Measurements from ENCODE around the gene FIG4.
A peak's percentile ranks its signal among the peaks of the same experiment; 100 is the strongest.

The FIG4 gene

DNA sequence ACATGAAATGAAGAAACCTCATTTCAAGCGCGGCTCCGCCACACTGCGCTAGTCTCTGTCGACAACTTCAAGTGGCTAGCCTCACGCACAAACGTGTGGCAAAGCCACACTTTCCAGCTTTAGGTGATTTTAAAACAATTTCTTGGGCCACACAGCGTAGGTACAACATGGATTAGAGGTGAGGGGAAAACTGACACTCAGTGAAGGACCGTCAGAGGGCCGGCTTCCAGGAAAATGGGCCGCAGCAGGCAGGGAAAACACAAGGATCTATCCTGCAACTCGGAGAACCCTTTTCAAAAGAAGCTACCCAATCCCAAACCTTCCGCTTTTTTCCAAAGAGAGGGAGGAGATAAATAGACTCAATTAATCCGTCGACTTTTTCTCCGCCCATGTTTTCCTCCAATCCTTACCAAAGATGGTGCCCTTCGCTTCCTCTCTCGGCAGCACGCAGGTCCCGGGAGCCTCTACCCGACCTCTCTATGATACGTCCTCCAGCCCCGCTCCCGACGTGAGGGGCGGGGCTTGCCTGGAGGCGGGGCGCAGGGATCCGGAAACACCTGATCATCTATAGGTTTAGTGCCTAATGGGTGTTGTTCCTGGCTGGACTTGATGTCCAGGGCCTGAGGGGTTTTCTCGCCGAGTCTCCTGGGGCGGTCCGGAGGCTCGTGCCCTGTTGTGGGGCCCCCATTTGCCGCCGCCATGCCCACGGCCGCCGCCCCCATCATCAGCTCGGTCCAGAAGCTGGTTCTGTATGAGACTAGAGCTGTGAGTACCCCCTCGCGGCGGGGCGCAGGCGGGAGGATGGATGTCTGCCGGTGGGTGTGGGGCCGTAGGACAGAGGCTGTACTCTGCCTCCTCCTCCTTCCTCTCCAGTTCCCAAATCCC is at the start of gene FIG4, which contains the start of gene AK9:
Gene FIG4 (plus strand): TSS at position 560 of the 885 bp plus-strand sequence. CDS start 140 bp downstream, at position 700.
Gene AK9 (minus strand): TSS at position 466 of the 885 bp plus-strand sequence. CDS start 15,457 bp downstream, outside the sequence.
- DNase-seq (ENCODE audit: low read depth): no peak
- TF ChIP-seq, protein P1, sequence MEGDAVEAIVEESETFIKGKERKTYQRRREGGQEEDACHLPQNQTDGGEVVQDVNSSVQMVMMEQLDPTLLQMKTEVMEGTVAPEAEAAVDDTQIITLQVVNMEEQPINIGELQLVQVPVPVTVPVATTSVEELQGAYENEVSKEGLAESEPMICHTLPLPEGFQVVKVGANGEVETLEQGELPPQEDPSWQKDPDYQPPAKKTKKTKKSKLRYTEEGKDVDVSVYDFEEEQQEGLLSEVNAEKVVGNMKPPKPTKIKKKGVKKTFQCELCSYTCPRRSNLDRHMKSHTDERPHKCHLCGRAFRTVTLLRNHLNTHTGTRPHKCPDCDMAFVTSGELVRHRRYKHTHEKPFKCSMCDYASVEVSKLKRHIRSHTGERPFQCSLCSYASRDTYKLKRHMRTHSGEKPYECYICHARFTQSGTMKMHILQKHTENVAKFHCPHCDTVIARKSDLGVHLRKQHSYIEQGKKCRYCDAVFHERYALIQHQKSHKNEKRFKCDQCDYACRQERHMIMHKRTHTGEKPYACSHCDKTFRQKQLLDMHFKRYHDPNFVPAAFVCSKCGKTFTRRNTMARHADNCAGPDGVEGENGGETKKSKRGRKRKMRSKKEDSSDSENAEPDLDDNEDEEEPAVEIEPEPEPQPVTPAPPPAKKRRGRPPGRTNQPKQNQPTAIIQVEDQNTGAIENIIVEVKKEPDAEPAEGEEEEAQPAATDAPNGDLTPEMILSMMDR (IDR thresholded peaks at IDR 0.05; ENCODE audit: control insufficient read depth, insufficient read depth, low read depth, low read length, missing control alignments): peak; percentile 34
- H3K4me3 ChIP-seq (ENCODE audit: control insufficient read depth, low read depth, low read length): peak within 1 kb of the TSS; percentile 75

GRCh38 chr6:109644131-109644530 is 47.0 kb upstream of the FIG4 start:
- H3K4me3 ChIP-seq (ENCODE audit: control insufficient read depth, low read depth, low read length): no peak overlapping the region
- TF ChIP-seq, protein P1 (IDR thresholded peaks at IDR 0.05; ENCODE audit: control insufficient read depth, insufficient read depth, low read depth, low read length, missing control alignments): no peak
- no peak for DNase-seq (ENCODE audit: low read depth)

- TF ChIP-seq, protein P1 (IDR thresholded peaks at IDR 0.05; ENCODE audit: control insufficient read depth, insufficient read depth, low read depth, low read length, missing control alignments): no peak
- no peak overlapping the region for H3K4me3 ChIP-seq (ENCODE audit: control insufficient read depth, low read depth, low read length)
- DNase-seq (ENCODE audit: low read depth): no peak
These were observed 37.8 kb upstream of the FIG4 start for GRCh38 chr6:109653264-109653663.

DNA sequence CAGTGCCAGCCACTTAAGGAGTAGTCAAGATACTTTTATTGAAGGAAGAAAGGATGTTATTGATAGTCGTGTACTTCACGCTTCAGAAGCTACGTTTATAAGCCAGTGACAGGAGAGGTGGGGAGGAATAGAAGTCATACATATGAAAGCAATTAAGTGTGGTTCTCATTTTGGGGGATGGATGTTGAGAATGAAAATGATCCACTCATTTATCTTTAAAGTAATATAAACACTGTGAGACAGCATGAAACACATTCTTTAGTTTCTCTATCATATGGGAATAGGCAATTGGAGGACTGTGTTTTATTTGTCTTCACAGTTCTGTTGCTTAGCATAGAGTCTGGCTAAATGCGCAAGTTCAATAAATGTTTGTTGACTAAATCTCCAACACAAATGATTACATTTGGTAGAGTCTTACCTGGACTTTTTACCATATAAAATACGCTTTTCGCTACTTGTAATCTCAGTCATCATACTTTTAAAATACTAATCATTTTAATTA is 35.3 kb upstream of the FIG4 start:
- H3K4me3 ChIP-seq (ENCODE audit: control insufficient read depth, low read depth, low read length): no peak overlapping the region
- TF ChIP-seq, protein P1 (IDR thresholded peaks at IDR 0.05; ENCODE audit: control insufficient read depth, insufficient read depth, low read depth, low read length, missing control alignments): no peak

DNA sequence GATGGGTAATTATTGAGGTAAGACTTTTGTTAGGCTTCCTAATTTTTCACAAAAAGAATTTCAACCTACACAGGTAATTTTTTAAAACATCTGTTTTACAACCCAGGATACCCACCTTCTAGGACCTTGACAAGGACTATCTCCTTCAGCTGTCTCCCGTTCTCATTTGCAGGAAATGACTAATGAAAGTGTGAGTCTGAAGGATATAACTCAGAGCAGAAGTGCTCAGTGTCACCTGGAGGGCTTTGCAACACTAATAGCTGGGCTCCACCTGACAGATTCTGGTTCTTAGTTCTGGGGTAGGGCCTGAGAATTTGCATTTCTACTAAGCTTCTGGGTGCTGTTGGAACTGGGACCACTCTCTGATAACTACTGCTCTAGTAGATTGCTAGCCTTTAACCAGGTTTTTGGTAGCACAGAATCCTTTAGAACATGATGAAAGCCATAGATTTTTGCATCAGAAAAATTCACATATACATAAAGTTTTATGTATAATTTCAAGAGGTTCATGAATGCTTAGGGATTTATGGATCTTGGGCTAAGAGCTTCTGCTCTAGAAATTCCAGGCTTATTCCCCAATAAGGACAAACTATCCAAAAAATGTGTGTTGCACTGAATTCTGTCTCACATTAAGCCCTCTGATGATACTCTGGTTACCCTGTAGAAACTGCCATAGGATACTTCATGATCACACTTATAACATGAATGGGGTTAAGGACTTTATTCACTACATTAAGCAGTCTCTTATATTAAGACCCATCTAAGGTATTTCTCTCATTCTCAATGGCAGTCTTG is 30.4 kb upstream of the FIG4 start:
- TF ChIP-seq, protein P1 (IDR thresholded peaks at IDR 0.05; ENCODE audit: control insufficient read depth, insufficient read depth, low read depth, low read length, missing control alignments): no peak
- no peak overlapping the region for H3K4me3 ChIP-seq (ENCODE audit: control insufficient read depth, low read depth, low read length)
- DNase-seq (ENCODE audit: low read depth): no peak

More for the DNA sequence above, 35.3 kb upstream of the FIG4 start:
- DNase-seq (ENCODE audit: low read depth): no peak

- TF ChIP-seq, protein P1 (IDR thresholded peaks at IDR 0.05; ENCODE audit: control insufficient read depth, insufficient read depth, low read depth, low read length, missing control alignments): no peak
- DNase-seq (ENCODE audit: low read depth): no peak
- H3K4me3 ChIP-seq (ENCODE audit: control insufficient read depth, low read depth, low read length): no peak overlapping the region
These were observed 28.9 kb upstream of the FIG4 start for GRCh38 chr6:109662192-109662591.
